Astrocyte (in vitro differentiated cells and primary cell): ENCODE data around the gene CTBP1. TPM values are rescaled to one million over a fixed set of nuclear protein-coding genes. Genes with fewer than 3 reads are reported as not detected.

Source experiments
- DNase-seq: peaks from one replicate; pipeline ENCODE4 v3.0.0-alpha.2; 2010; ENCODE audit warnings: low read depth
- FAIRE-seq: peaks from 2 replicates; lab custom pipeline; 2011; peaks lifted over from hg19 to GRCh38; lab: Jason Lieb, UNC
- H2AFZ ChIP-seq: 2 replicates; pipeline ENCODE4 v1.6.0; 2012; ENCODE audit warnings: low read depth, low read length, inconsistent platforms
- H3K27ac ChIP-seq: 2 replicates; pipeline ENCODE4 v1.5.1; 2011; ENCODE audit warnings: low read depth, low read length, inconsistent platforms
- H3K27me3 ChIP-seq: 2 replicates; pipeline ENCODE4 v1.6.0; 2011; ENCODE audit warnings: low read length, inconsistent platforms; ENCODE audit not compliant: insufficient read depth
- H3K36me3 ChIP-seq: 2 replicates; pipeline ENCODE4 v1.5.1; 2011; ENCODE audit warnings: low read length, inconsistent platforms; ENCODE audit not compliant: insufficient read depth
- H3K4me1 ChIP-seq: 2 replicates; pipeline ENCODE4 v1.5.1; 2011; ENCODE audit warnings: low read length, inconsistent platforms; ENCODE audit not compliant: insufficient read depth
- H3K4me2 ChIP-seq: 2 replicates; pipeline ENCODE4 v1.6.0; 2012; ENCODE audit warnings: low read length, inconsistent platforms
- H3K4me3 ChIP-seq: 2 replicates; pipeline ENCODE4 v1.5.1; 2011; ENCODE audit warnings: low read depth, mild to moderate bottlenecking, low read length, inconsistent platforms; ENCODE audit not compliant: insufficient read depth
- H3K79me2 ChIP-seq: 2 replicates; pipeline ENCODE4 v1.6.0; 2012; ENCODE audit warnings: mild to moderate bottlenecking, low read length, inconsistent platforms; ENCODE audit not compliant: insufficient read depth
- H3K9ac ChIP-seq: 2 replicates; pipeline ENCODE4 v1.6.0; 2012; ENCODE audit warnings: mild to moderate bottlenecking, low read length, inconsistent platforms
- H3K9me3 ChIP-seq: 2 replicates; pipeline ENCODE4 v1.5.1; 2012; ENCODE audit warnings: low read depth, mild to moderate bottlenecking, low read length, inconsistent platforms; ENCODE audit not compliant: insufficient read depth
- H4K20me1 ChIP-seq: 2 replicates; pipeline ENCODE4 v1.6.0; 2012; ENCODE audit warnings: low read length, inconsistent platforms; ENCODE audit not compliant: insufficient read depth
- H3K27ac Mint-ChIP-seq: one replicate; pipeline ENCODE4 v1.8.0; 2021; ENCODE audit warnings: mild to moderate bottlenecking, mixed read lengths; ENCODE audit not compliant: unreplicated experiment
- H3K27me3 Mint-ChIP-seq: one replicate; pipeline ENCODE4 v1.8.0; 2021; ENCODE audit warnings: low read depth, mixed read lengths; ENCODE audit not compliant: unreplicated experiment
- H3K36me3 Mint-ChIP-seq: one replicate; pipeline ENCODE4 v1.8.0; 2021; ENCODE audit warnings: low read depth, mixed read lengths; ENCODE audit not compliant: unreplicated experiment
- H3K4me1 Mint-ChIP-seq: one replicate; pipeline ENCODE4 v1.8.0; 2021; ENCODE audit warnings: low read depth, mixed read lengths; ENCODE audit not compliant: unreplicated experiment
- H3K4me3 Mint-ChIP-seq: one replicate; pipeline ENCODE4 v1.8.0; 2021; ENCODE audit warnings: mild to moderate bottlenecking, moderate library complexity, mixed read lengths; ENCODE audit not compliant: unreplicated experiment
- H3K9me3 Mint-ChIP-seq: one replicate; pipeline ENCODE4 v1.8.0; 2021; ENCODE audit warnings: mild to moderate bottlenecking, mixed read lengths; ENCODE audit not compliant: unreplicated experiment
- EZH2 ChIP-seq: IDR thresholded peaks from 2 replicates; pipeline ENCODE4 v1.6.1; 2012; ENCODE audit warnings: mild to moderate bottlenecking, low read length, inconsistent platforms; ENCODE audit not compliant: insufficient read depth
- total RNA-seq: library from RNA; stranded (reverse); gene quantifications from 2 replicates; pipeline ENCODE4 v1.2.1, GENCODE V29; 2021
- TF ChIP-seq, protein P1 (sequence below): IDR thresholded peaks from 2 replicates; pipeline ENCODE4 v1.5.1; 2011; ENCODE audit warnings: low read depth, mild to moderate bottlenecking, inconsistent platforms, low read length, moderate library complexity; ENCODE audit not compliant: insufficient read depth

Gene CTBP1
- total RNA-seq, 1 donor from 2014 or later, result 136 TPM

DNA sequence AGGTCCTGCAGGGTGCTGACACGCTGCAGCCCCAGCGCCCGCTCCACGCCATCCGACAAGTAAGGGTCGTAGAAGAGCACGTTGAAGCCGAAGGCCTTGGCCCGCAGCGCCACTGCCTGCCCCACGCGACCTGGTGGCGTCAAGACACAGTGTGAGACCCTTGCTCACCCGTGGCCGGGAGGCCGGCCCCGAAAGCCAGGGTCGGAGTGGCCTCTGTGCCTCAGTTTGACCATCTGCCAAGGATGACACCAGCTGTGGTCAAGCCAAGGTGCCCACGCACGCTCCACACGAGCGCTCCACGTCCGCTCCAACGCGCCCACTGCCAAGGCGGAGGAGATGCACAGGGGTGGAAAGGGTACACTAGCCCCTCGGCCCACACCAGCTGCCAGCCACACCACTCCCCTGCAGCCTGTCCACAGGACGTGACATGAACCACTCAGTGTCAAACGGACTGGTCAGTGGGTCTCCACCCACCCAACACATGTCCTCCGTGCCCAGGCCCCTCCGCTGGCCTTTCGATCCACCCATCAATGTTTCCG lies 32.8 kb downstream of the CTBP1 start:
- DNase-seq (no peak), FAIRE-seq (no peak)
- H3K27me3 ChIP-seq, result no peaks in the 10 kb centered on the region
- H3K4me1 Mint-ChIP-seq, result no peaks in the 10 kb centered on the region
- H3K9me3 Mint-ChIP-seq, result no peaks in the 10 kb centered on the region
- H3K4me1 ChIP-seq, result no peaks in the 10 kb centered on the region
- H3K4me2 ChIP-seq, result no peak overlapping the region
- peaks cover 10% of the 10 kb centered on the region for H3K36me3 ChIP-seq
- H3K36me3 Mint-ChIP-seq, result peaks cover 4% of the 10 kb centered on the region
- no peak overlapping the region for H3K4me3 ChIP-seq
- H3K27ac Mint-ChIP-seq, result no peak overlapping the region
- no peak overlapping the region for H2AFZ ChIP-seq
- TF ChIP-seq, protein P1, sequence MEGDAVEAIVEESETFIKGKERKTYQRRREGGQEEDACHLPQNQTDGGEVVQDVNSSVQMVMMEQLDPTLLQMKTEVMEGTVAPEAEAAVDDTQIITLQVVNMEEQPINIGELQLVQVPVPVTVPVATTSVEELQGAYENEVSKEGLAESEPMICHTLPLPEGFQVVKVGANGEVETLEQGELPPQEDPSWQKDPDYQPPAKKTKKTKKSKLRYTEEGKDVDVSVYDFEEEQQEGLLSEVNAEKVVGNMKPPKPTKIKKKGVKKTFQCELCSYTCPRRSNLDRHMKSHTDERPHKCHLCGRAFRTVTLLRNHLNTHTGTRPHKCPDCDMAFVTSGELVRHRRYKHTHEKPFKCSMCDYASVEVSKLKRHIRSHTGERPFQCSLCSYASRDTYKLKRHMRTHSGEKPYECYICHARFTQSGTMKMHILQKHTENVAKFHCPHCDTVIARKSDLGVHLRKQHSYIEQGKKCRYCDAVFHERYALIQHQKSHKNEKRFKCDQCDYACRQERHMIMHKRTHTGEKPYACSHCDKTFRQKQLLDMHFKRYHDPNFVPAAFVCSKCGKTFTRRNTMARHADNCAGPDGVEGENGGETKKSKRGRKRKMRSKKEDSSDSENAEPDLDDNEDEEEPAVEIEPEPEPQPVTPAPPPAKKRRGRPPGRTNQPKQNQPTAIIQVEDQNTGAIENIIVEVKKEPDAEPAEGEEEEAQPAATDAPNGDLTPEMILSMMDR, result no peak
- no peak for TF ChIP-seq EZH2
- H3K27ac ChIP-seq, result no peak overlapping the region
- H3K79me2 ChIP-seq, result peaks cover 12% of the 10 kb centered on the region
- no peaks in the 10 kb centered on the region for H3K27me3 Mint-ChIP-seq
- no peaks in the 10 kb centered on the region for H3K9me3 ChIP-seq
- no peak overlapping the region for H3K9ac ChIP-seq
- H4K20me1 ChIP-seq, result peaks cover 27% of the 10 kb centered on the region
- no peak overlapping the region for H3K4me3 Mint-ChIP-seq

DNA sequence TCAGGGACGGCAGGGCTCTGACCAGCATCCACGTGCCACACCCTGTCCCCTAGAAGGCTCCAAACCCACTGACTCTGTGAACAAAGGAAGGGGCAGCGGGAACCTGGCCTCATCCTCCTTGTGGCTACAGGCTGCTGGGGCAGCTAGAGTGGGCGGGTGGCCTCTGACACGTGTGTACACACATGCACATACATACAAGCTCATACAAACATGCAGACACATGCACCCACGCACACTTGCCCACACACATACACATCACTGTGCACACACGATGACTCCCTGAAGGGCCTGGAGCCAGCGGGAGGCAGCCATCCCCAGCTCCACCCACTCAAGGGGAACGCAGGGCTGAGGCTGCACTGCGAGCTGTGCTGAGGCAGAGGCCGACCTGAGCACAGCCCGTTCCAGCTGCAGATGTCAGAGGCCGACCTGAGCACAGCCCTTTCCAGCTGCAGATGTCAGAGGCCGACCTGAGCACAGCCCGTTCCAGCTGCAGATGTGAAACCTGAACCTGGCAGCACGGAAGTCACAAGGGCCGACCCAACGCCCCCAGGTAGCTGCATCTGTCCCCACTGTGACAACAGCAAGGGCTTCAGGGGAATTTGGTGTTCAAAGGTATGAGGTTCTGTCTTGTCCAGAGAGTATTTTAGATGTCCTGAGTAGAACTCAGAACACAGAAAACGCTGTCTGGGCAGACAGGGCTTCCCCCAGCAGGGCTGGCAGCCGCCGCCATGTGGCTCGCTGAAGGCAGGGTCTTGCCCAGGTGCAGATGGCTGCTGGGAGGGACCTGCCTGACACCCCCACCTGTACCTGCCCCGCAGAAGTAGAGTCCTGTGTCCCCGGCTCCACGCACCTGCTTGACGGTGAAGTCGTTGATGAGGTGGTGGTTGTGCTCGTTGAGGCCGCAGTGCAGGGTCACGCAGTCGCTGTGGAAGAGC lies 33.5 kb downstream of the CTBP1 start:
- Histone ChIP-seq H3K9me3 (no peaks in the 10 kb centered on the region), H3K4me3 (no peak overlapping the region), H3K4me1 (peaks cover under 1% of the 10 kb centered on the region), H2AFZ (no peak overlapping the region), H3K27ac (no peak overlapping the region), H3K27me3 (no peaks in the 10 kb centered on the region), H4K20me1 (peaks cover 27% of the 10 kb centered on the region), H3K9ac (no peak overlapping the region), H3K79me2 (peaks cover 8% of the 10 kb centered on the region), H3K4me2 (no peak overlapping the region), H3K36me3 (peaks cover 6% of the 10 kb centered on the region)
- no peaks in the 10 kb centered on the region for H3K9me3 Mint-ChIP-seq
- H3K36me3 Mint-ChIP-seq, result peaks cover 4% of the 10 kb centered on the region
- TF ChIP-seq, protein P1, result no peak
- TF ChIP-seq EZH2, result no peak
- no peaks in the 10 kb centered on the region for H3K27me3 Mint-ChIP-seq
- H3K27ac Mint-ChIP-seq, result no peak overlapping the region
- H3K4me3 Mint-ChIP-seq, result no peak overlapping the region
- no peaks in the 10 kb centered on the region for H3K4me1 Mint-ChIP-seq
- DNase-seq, result no peak
- no peak for FAIRE-seq
